ENCODE results near the gene PCNP.
"Not testable (repeated sequence)": the region's sequence is repeated elsewhere in the genome, so short reads cannot be mapped to it uniquely, and the experiment has no call there.

PCNP gene

DNA sequence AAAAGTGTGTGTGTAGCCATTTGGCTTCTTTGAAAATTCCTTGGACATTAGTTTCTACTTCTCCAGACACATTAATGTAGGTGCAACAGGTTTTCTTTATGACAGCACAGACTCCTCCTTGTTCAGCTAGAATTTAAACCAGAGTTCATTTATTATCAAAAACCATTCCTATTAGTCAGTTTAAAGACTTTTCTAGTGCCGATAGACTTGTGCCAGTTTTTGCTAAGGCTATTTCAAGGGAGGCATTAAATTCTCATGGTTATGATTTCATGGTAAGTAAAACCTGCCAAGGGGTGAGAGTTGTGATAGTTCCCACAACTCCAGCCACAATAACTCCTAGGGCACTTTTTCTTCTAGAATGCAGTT is 40.4 kb upstream of the PCNP start:
- no peak overlapping the region for H3K27ac ChIP-seq
- H3K4me3 ChIP-seq: no peak overlapping the region
- H3K36me3 ChIP-seq (ENCODE audit: insufficient read depth, low read length): no peaks in the 10 kb centered on the region
- H3K9me3 ChIP-seq (ENCODE audit: low read depth, low read length): no peaks in the 10 kb centered on the region
- no peak overlapping the region for H3K9ac ChIP-seq (ENCODE audit: insufficient read length)
- no peak for DNase-seq (ENCODE audit: low read depth, low spot score)
- no peak for TF ChIP-seq POLR2AphosphoS5 (IDR thresholded peaks at IDR 0.05; ENCODE audit: borderline replicate concordance, low read depth, low read length)
- TF ChIP-seq FOXP2 (optimal IDR thresholded peaks at IDR 0.05; ENCODE audit: control extremely low read depth, extremely low read length, insufficient read depth): no peak
- no peak for TF ChIP-seq EZH2 (IDR thresholded peaks at IDR 0.05)

DNA sequence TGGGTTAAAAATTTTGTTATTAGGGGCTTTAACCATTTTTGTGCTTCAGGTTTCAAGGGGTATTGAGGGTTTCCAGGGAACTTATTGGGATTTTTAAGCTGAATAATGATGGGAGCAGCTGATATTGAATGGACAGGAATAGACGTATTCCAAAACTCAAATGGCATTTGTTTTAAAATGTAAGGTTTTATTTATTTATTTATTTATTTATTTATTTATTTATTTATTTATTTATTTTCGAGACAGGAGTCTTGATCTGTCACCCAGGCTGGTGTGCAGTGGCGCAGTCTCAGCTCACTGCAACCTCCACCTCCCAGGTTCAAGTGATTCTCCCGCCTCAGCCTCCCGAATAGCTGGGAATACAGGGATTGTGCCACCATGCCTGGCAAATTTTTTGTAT is 38.8 kb upstream of the PCNP start:
- Histone ChIP-seq H3K9ac (ENCODE audit: insufficient read length) (no peak overlapping the region), H3K4me3 (no peak overlapping the region), H3K9me3 (ENCODE audit: low read depth, low read length) (no peaks in the 10 kb centered on the region), H3K27ac (no peak overlapping the region), H3K36me3 (ENCODE audit: insufficient read depth, low read length) (no peaks in the 10 kb centered on the region)
- DNase-seq (ENCODE audit: low read depth, low spot score): no peak
- TF ChIP-seq EZH2 (IDR thresholded peaks at IDR 0.05) (no peak), FOXP2 (optimal IDR thresholded peaks at IDR 0.05; ENCODE audit: control extremely low read depth, extremely low read length, insufficient read depth) (no peak), POLR2AphosphoS5 (IDR thresholded peaks at IDR 0.05; ENCODE audit: borderline replicate concordance, low read depth, low read length) (no peak)

GRCh38 chr3:101536266-101536665 is 37.7 kb upstream of the PCNP start:
- no peak overlapping the region for H3K27ac ChIP-seq
- no peak for DNase-seq (ENCODE audit: low read depth, low spot score)
- H3K4me3 ChIP-seq: no peak overlapping the region
- TF ChIP-seq FOXP2 (optimal IDR thresholded peaks at IDR 0.05; ENCODE audit: control extremely low read depth, extremely low read length, insufficient read depth): no peak
- TF ChIP-seq EZH2 (IDR thresholded peaks at IDR 0.05): no peak
- TF ChIP-seq POLR2AphosphoS5 (IDR thresholded peaks at IDR 0.05; ENCODE audit: borderline replicate concordance, low read depth, low read length): no peak
- no peaks in the 10 kb centered on the region for H3K9me3 ChIP-seq (ENCODE audit: low read depth, low read length)
- H3K9ac ChIP-seq (ENCODE audit: insufficient read length): no peak overlapping the region
- no peaks in the 10 kb centered on the region for H3K36me3 ChIP-seq (ENCODE audit: insufficient read depth, low read length)

DNA sequence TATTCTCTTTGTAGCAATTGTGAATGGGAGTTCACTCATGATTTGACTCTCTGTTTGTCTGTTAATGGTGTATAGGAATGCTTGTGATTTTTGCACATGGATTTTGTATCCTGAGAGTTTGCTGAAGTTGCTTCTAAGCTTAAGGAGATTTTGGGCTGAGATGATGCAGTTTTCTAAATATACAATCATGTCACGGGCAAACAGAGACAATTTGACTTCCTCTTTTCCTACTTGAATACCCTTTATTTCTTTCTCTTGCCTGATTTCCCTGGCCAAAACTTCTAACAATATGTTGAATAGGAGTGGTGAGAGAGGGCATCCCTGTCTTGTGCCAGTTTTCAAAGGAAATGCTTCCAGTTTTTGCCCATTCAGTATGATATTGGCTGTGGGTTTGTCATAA is 37.0 kb upstream of the PCNP start:
- not testable (repeated sequence) for H3K4me3 ChIP-seq; H3K9me3 ChIP-seq (ENCODE audit: low read depth, low read length); DNase-seq (ENCODE audit: low read depth, low spot score); H3K27ac ChIP-seq; H3K36me3 ChIP-seq (ENCODE audit: insufficient read depth, low read length); H3K9ac ChIP-seq (ENCODE audit: insufficient read length)

DNA sequence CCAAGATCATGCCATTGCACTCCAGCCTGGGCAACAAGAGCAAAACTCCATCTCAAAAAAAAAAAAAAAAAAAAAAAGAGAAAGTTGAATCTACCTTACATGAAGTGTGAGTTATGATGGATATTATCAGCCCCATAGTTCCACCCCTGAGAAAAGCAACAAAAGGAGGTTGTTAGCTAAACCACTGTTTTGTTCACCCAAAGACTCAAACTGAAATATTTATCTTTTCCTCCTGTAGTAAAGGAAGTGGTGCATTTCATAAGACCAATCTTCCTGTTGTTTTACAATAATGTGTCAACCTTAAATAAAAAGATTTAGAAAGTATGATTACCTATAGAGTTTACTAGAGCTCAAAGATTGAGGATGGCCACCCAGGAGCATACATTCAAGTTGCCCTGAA is 31.0 kb upstream of the PCNP start:
- no peak for DNase-seq (ENCODE audit: low read depth, low spot score)
- TF ChIP-seq POLR2AphosphoS5 (IDR thresholded peaks at IDR 0.05; ENCODE audit: borderline replicate concordance, low read depth, low read length) (no peak), FOXP2 (optimal IDR thresholded peaks at IDR 0.05; ENCODE audit: control extremely low read depth, extremely low read length, insufficient read depth) (no peak), EZH2 (IDR thresholded peaks at IDR 0.05) (no peak)
- no peak overlapping the region for H3K9ac ChIP-seq (ENCODE audit: insufficient read length)
- H3K36me3 ChIP-seq (ENCODE audit: insufficient read depth, low read length): no peaks in the 10 kb centered on the region
- no peak overlapping the region for H3K4me3 ChIP-seq
- H3K9me3 ChIP-seq (ENCODE audit: low read depth, low read length): no peaks in the 10 kb centered on the region
- H3K27ac ChIP-seq: no peak overlapping the region

DNA sequence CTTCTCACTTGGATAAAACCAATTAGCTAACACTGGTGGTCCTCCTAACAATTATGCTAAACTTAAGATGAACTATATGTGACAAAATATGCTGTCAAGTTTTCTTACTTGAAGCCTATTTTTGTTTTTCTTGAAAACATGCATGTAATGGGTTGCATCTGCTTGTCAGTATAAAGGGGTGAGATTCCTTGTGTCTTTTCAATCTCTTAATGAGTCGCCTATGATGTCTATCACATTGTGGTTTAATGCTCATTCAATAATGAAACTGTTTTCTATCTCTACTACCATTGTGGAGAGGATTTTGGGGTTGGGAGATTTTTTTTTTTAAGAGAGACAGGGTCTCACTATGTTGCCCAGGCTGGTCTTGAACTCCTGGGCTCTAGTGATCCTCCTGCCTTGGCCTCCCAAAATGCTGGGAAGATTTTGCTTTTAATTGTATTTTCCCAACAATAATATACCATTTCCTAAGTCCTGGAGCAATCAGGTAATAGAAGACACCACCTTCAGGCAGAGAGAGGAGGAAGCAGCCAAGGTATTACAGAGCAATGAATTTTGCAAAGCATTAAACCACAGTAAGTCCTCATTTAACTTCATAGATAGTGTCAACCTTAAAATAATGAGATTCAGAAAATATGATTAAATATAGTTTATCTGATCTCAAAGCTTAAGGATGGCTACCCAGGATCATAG is 29.7 kb upstream of the PCNP start:
- TF ChIP-seq EZH2 (IDR thresholded peaks at IDR 0.05): no peak
- Histone ChIP-seq H3K4me3 (no peak overlapping the region), H3K36me3 (ENCODE audit: insufficient read depth, low read length) (no peaks in the 10 kb centered on the region), H3K9ac (ENCODE audit: insufficient read length) (no peak overlapping the region), H3K9me3 (ENCODE audit: low read depth, low read length) (no peaks in the 10 kb centered on the region), H3K27ac (no peak overlapping the region)
- DNase-seq (ENCODE audit: low read depth, low spot score): no peak

DNA sequence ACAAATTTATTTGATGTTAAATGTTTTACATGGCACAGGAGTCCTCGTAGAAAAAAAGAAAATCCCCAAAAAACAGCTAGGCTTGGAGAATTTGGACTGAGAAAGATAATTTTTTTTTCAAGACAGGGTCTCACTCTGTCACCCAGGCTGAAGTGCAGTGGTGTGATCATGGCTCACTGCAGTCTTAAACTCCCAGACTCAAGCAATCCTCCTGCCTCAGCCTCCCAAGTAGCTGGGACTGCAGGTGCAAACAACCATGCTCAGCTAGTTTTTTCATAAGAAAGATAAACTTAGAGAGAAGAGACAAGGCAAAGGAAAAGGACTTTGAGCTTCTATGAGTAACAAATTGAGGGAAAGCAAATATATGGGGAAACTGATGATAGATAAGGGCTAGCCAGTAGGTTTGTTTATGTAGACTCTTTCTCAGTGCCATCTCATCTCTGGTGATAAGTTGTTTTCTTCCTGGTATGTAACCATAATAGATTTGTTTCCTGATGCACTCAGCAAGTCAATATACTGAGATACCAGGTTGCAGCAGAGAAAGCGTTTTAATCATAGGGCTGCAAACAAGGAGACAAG is 25.4 kb upstream of the PCNP start:
- Histone ChIP-seq H3K9ac (ENCODE audit: insufficient read length) (no peak overlapping the region), H3K36me3 (ENCODE audit: insufficient read depth, low read length) (no peaks in the 10 kb centered on the region), H3K4me3 (no peak overlapping the region), H3K27ac (no peak overlapping the region), H3K9me3 (ENCODE audit: low read depth, low read length) (no peaks in the 10 kb centered on the region)
- no peak for TF ChIP-seq FOXP2 (optimal IDR thresholded peaks at IDR 0.05; ENCODE audit: control extremely low read depth, extremely low read length, insufficient read depth)
- no peak for TF ChIP-seq EZH2 (IDR thresholded peaks at IDR 0.05)
- no peak for TF ChIP-seq POLR2AphosphoS5 (IDR thresholded peaks at IDR 0.05; ENCODE audit: borderline replicate concordance, low read depth, low read length)
- DNase-seq (ENCODE audit: low read depth, low spot score): no peak

- no peak overlapping the region for H3K27ac ChIP-seq
- no peak overlapping the region for H3K4me3 ChIP-seq
- no peak for DNase-seq (ENCODE audit: low read depth, low spot score)
- no peak overlapping the region for H3K9ac ChIP-seq (ENCODE audit: insufficient read length)
- no peak for TF ChIP-seq POLR2AphosphoS5 (IDR thresholded peaks at IDR 0.05; ENCODE audit: borderline replicate concordance, low read depth, low read length)
- TF ChIP-seq FOXP2 (optimal IDR thresholded peaks at IDR 0.05; ENCODE audit: control extremely low read depth, extremely low read length, insufficient read depth): no peak
- no peak for TF ChIP-seq EZH2 (IDR thresholded peaks at IDR 0.05)
- no peaks in the 10 kb centered on the region for H3K9me3 ChIP-seq (ENCODE audit: low read depth, low read length)
- no peaks in the 10 kb centered on the region for H3K36me3 ChIP-seq (ENCODE audit: insufficient read depth, low read length)
These were observed 24.5 kb upstream of the PCNP start for GRCh38 chr3:101549473-101549872.

GRCh38 chr3:101551359-101552081 is 22.5 kb upstream of the PCNP start:
- not testable (repeated sequence) for DNase-seq (ENCODE audit: low read depth, low spot score); H3K9me3 ChIP-seq (ENCODE audit: low read depth, low read length); H3K27ac ChIP-seq; H3K4me3 ChIP-seq; H3K36me3 ChIP-seq (ENCODE audit: insufficient read depth, low read length); H3K9ac ChIP-seq (ENCODE audit: insufficient read length)

DNA sequence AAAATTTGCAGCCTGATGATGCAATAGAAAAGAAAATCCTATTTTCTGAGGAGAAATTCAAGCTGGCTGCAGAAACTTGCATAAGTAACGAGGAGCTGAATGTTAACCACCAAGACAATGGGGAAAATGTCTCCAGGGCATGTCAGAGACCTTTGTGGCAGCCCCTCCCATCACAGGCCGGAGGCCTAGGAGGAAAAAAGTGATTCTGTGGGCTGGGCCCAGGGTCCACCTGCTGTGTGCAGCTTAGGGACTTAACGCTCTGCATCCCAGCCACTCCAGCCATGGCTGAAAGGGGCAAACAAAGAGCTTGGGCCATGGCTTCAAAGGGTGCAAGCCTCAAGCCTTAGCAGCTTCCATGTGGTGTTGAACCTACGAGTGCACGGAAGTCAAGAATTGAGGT is 20.6 kb upstream of the PCNP start:
- H3K36me3 ChIP-seq (ENCODE audit: insufficient read depth, low read length); DNase-seq (ENCODE audit: low read depth, low spot score); H3K9me3 ChIP-seq (ENCODE audit: low read depth, low read length); H3K4me3 ChIP-seq; H3K27ac ChIP-seq; H3K9ac ChIP-seq (ENCODE audit: insufficient read length): not testable (repeated sequence)
